HG02840 (cell line): ENCODE results near the gene DOK6.

Experiments
- ATAC-seq: cut with Tn5 transposase; IDR thresholded peaks from one replicate; pipeline ENCODE4 v1.9.1; 2021; ENCODE audit warnings: mild to moderate bottlenecking, moderate library complexity, moderate number of reproducible peaks; ENCODE audit not compliant: unreplicated experiment, low FRiP score

DOK6 gene

GRCh38 chr18:69674292-69674877, 273.7 kb downstream of the DOK6 start:
- ATAC-seq = no peak

GRCh38 chr18:69674966-69675365, 274.3 kb downstream of the DOK6 start:
- ATAC-seq = no peak

- no peak for ATAC-seq
Measured at GRCh38 chr18:69677595-69677994, 276.9 kb downstream of the DOK6 start.

GRCh38 chr18:69680123-69680522, 279.4 kb downstream of the DOK6 start:
- no peak for ATAC-seq

GRCh38 chr18:69683176-69683575, 282.5 kb downstream of the DOK6 start:
- ATAC-seq = no peak

- ATAC-seq = no peak
Measured at GRCh38 chr18:69684789-69685188, 284.1 kb downstream of the DOK6 start.

- no peak for ATAC-seq
Measured at GRCh38 chr18:69686861-69687260, 286.2 kb downstream of the DOK6 start.

- ATAC-seq = no peak
Measured at GRCh38 chr18:69689121-69689759, 288.6 kb downstream of the DOK6 start.

GRCh38 chr18:69691008-69691760, 290.5 kb downstream of the DOK6 start:
- ATAC-seq = no peak

GRCh38 chr18:69697069-69697468, 296.4 kb downstream of the DOK6 start:
- no peak for ATAC-seq

- no peak for ATAC-seq
Measured at GRCh38 chr18:69697689-69698088, 297.0 kb downstream of the DOK6 start.

GRCh38 chr18:69701305-69701704, 300.6 kb downstream of the DOK6 start:
- ATAC-seq = no peak

GRCh38 chr18:69703461-69703860, 302.8 kb downstream of the DOK6 start:
- no peak for ATAC-seq

- ATAC-seq = no peak
Measured at GRCh38 chr18:69705987-69706386, 305.3 kb downstream of the DOK6 start.

GRCh38 chr18:69708844-69709243, 308.2 kb downstream of the DOK6 start:
- ATAC-seq = no peak

GRCh38 chr18:69715191-69715795, 314.6 kb downstream of the DOK6 start:
- ATAC-seq = no peak

- no peak for ATAC-seq
Measured at GRCh38 chr18:69717586-69717985, 316.9 kb downstream of the DOK6 start.

- no peak for ATAC-seq
Measured at GRCh38 chr18:69718912-69719547, 318.3 kb downstream of the DOK6 start.

- no peak for ATAC-seq
Measured at GRCh38 chr18:69720422-69720821, 319.7 kb downstream of the DOK6 start.

GRCh38 chr18:69723434-69723833, 322.7 kb downstream of the DOK6 start:
- ATAC-seq = no peak

GRCh38 chr18:69725009-69725408, 324.3 kb downstream of the DOK6 start:
- no peak for ATAC-seq
